COLO668 (cell line): ENCODE results near the gene MXRA8.
"Not testable (repeated sequence)": the region's sequence is repeated elsewhere in the genome, so short reads cannot be mapped to it uniquely, and the experiment has no call there.

ENCODE experiments used
- DNase-seq: peaks from one replicate; lab custom pipeline; 2025; ENCODE audit not compliant: unreplicated experiment; lab: John Stamatoyannopoulos, UW

MXRA8 gene

GRCh38 chr1:1393428-1393827, 35.1 kb upstream of the MXRA8 start:
- DNase-seq = no peak

- no peak for DNase-seq
These were observed 34.7 kb upstream of the MXRA8 start for GRCh38 chr1:1393014-1393413.

GRCh38 chr1:1391225-1391624, 32.9 kb upstream of the MXRA8 start:
- no peak for DNase-seq

GRCh38 chr1:1390675-1391074, 32.3 kb upstream of the MXRA8 start:
- DNase-seq = no peak

- DNase-seq = no peak
These were observed 29.7 kb upstream of the MXRA8 start for GRCh38 chr1:1388078-1388472.

- DNase-seq = no peak
These were observed 29.0 kb upstream of the MXRA8 start for GRCh38 chr1:1387098-1388077.

GRCh38 chr1:1385931-1386330, 27.6 kb upstream of the MXRA8 start:
- no peak for DNase-seq

- DNase-seq = not testable (repeated sequence)
These were observed 27.0 kb upstream of the MXRA8 start for GRCh38 chr1:1385339-1385738.

- no peak for DNase-seq
These were observed 22.9 kb upstream of the MXRA8 start for GRCh38 chr1:1381294-1381693.

GRCh38 chr1:1380860-1381259, 22.5 kb upstream of the MXRA8 start:
- no peak for DNase-seq

- no peak for DNase-seq
These were observed 19.3 kb upstream of the MXRA8 start for GRCh38 chr1:1377540-1378205.

GRCh38 chr1:1376551-1377226, 18.3 kb upstream of the MXRA8 start:
- no peak for DNase-seq

- DNase-seq = peak; percentile 100
These were observed 16.7 kb upstream of the MXRA8 start, which contains the start of gene AURKAIP1 for GRCh38 chr1:1374929-1375662. TSS of gene AURKAIP1 (minus strand) at chr1:1375207. CDS start at chr1:1374756, 451 bp downstream.

GRCh38 chr1:1374589-1374928, 16.2 kb upstream of the MXRA8 start:
- peak; percentile 68 for DNase-seq

- DNase-seq = no peak
These were observed 15.6 kb upstream of the MXRA8 start for GRCh38 chr1:1373815-1374588.

- DNase-seq = no peak
These were observed 14.9 kb upstream of the MXRA8 start for GRCh38 chr1:1373051-1373814.

GRCh38 chr1:1371746-1372711, 13.7 kb upstream of the MXRA8 start:
- peak; percentile 96 for DNase-seq

GRCh38 chr1:1371364-1371745, 13.0 kb upstream of the MXRA8 start:
- no peak for DNase-seq
